Heart left ventricle (tissue), 13 donors: ENCODE data around the gene CDRT4.
"Not testable (repeated sequence)": the region's sequence is repeated elsewhere in the genome, so short reads cannot be mapped to it uniquely, and the experiment has no call there.

Experiments used
- CTCF ChIP-seq, 12 donors: fragments of 200-600 bp; sonication (generic) in 4 of 12; IDR thresholded peaks; one replicate each; pipeline versions ENCODE4 v1.5.0 to v1.8.0; 2018 to 2022; ENCODE audit warnings: antibody characterized with exemption in 12 of 12, mild to moderate bottlenecking in 5 of 12
- POLR2A ChIP-seq, 2 donors: fragments of 450-650 bp; IDR thresholded peaks; one replicate each; pipeline ENCODE4 v1.6.1; 2017; ENCODE audit warnings: antibody characterized with exemption in 2 of 2, mild to moderate bottlenecking in 2 of 2, moderate library complexity in 2 of 2
- donor health status: ischemic (EF 13 %, LVEDD 7.1; RV severe dilation, severe dysfunction).
- donor health status: DM: no; HTN: yes; CAD: no.
- donor health status: DM: no; HTN: no; CAD: no.
- donor health status: ischemic (EF 25% LVEDD 6.9; RV normal size, moderate dysfunction).
- donor health status: ischemic (EF 25% LVEDD 5.7; RV mildly dilated, moderate dysfunction).
- donor health status: ischemic (EF 35%, LVEDD 5.7; RV mildly dilated, moderate dysfunction).
- donor health status: nonischemic (EF 11% LVEDD 7.7; RV severe dilation, severe dysfunction).
- donor health status: DM: yes; HTN: yes; CAD: no.
- donor health status: PGD.
- donor health status: ischemic (EF 29% LVEDD 5.4; RV normal size, mild dysfunction).
- donor health status: nonischemic (EF 23%, LVEDD 6.1; RV moderate dilation, normal function).

- TF ChIP-seq CTCF, POLR2A (IDR thresholded peaks at IDR 0.05): not testable (repeated sequence)
Observed at GRCh38 chr17:15439205-15439985, 28.0 kb downstream of the CDRT4 start.
